ENCODE data around the gene POLR1A.

POLR1A gene

DNA sequence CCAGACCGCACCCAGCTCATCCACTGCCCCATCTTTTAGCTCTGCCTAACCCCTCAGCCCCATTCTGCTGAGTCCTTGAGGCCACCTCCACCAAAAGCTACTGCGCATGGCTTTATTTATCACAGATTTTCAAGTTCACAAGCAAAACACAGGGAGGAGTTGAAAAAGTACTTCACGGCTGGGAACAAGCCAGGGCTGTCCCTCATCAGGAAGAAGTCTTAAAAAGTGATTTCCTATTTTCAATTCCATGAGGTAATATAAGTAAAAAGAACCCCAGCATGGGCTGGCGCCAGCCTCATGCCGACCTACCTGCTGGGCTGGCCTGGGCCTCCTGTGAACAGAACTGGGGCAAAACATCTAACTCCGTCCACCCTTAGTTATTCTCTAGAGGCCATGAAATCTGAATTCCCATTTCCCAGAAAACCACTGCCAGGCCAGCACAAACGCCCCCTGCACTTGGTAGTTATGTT, 69.0 kb downstream of the POLR1A start:
- no peak for DNase-seq

DNA sequence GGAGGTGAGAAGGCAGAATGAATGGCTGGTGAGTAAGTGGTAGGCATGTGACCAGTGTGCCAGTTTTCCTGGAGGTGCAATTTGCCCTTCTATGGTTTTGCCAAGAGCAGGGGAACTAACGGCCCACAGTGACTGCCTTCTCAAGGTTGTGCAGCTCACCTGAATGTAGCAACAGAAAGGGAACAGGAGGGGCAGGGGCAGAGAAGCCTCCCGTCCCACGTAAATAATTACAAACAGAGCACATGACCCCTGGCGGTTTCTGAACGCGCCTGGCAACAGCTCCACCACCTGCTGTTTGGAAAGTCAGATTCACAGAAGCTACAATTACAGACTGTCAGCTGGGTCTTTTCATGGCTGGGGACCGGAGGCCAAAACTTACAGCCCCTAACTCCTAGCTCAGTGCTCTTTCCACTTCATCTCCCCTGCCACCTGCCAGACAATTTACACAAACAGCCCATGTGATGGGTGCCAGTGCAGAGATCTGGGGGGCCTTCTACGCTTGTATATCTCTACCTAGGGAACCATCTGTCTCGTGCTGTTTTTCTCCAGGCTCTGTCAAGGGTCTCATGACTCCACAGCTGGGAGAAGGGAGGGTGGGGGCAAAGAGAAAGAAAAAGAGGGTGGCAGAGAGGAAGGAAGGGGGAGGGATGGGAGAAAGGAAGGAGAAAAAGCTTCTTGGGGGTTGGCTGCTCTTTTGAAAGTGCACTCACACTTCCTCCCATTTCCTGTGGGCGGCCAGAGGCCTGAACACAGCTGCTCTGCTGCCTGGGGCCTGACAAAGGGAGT, 69.6 kb downstream of the POLR1A start:
- peak; percentile 41 to 42 for DNase-seq

DNA sequence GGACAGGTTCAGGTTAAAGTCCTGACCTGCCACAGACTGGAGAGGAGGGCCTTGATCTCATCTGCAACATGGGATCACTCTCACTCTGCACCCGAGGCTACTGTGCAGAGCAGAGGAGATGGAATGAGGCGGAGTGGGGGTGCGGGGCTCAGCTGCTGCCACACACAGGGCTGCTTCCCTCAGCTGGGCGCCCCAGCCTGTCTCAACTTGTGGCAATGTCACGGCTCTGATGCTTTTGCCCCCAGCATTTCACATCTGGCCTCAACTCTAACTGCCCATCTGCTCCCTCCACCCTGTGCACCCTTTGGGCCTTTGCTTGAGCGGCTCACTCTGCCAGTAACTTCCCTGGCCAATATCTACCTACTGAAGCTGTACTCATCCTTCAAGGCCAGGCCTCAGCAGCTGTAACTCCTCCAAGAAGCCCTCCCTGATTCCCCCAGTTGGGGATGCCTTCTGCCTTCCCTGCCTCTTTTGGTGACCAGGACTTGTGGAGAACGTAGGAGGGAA, 70.3 kb downstream of the POLR1A start:
- DNase-seq = no peak

DNA sequence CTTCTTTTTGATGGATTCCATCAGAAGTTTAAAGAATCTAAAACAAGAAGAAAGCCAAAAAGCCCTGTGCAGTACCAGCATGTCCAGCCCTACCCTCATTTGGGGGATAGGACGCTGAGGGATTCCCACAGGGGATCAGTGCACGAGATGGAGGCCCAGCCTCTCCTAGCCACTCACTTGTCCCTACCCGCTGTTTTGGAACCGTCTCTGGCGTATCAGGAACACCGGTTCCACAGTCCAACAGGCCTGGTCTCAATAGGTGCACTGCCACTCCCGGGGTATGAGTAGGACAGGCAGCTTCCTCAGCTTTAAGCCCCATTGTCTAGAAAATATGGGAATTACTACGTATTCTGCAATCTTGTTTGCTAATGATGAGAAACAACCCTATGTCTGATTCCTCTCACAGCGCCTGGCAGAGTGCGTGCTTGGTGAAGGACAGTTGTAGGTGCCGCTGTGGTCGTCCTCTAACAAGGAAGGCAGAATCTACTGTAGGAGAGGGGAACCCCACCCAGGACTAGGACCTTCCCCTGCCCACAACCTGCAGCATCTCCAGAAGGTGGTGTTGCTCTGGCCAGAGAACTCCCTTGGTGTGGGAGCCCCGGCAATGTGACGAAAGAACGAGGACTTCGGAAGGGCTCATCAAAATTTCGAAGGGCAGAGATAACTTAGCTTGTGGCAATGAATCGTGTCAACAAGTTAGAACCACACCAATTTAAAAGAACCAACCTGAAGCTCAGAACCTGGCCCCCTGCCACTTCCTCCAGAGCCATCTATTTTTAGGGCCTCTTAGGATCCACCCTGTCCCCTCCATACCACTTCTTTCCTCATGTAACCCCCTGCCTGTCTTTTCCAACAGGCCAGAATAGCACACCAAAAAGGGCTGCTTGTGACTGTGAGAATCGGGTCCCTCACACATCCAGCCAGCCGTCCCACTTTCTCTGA, 71.7 kb downstream of the POLR1A start:
- DNase-seq = no peak

DNA sequence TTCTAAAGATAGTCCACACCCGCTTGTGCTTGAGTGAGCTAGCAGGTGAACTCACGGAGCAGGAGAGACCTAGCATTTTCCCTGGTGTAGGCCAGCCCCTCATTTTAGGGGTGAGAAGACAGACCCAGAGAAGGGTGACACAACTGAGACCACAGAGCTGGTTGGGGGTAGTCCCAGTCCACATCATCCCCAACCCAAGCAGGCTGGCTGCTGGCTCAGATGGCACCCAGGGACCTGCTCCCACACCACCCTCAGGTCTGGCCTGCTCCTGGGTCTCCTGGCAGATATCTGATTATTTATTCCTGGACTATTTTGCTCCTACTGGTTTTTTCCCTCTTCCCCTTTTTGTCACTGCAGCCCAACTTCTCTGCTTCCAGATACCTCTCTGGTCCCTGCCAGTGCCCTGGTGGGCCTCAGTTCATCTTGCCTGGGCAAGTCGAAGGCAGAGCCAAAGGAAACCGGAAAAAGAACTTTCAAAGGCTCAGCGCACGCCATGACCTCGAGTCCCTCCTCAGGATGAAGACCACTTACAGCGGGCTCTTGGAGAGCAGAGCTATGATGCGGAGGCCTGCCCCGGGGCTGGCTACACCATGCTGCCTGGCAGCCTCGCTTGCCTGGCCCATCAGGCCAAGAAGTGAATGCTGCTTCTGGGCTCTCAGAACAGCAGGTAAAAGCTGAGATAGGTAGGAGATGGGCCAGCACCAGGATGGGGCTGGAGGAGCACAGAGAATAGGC, 72.7 kb downstream of the POLR1A start:
- DNase-seq = no peak

DNA sequence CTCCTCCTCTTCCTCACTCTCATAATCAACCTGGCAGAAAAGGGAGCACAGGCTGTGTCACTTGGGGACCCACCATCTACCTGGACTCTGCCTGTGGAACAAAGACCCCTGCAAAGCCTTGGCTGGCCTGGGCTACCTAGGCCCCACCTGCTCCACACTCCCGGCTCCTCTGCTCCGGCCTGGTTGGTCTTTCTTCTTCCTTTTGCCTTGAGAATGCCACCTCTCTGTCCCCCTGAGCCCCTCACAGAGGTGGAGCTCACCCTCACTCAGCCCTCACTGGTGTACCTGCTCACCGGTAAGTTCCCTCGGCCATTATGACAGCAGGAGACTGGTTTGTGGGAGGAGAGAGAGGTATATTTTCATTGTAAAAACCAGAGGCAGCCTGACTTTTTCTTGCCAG, 74.1 kb downstream of the POLR1A start:
- DNase-seq = no peak

DNA sequence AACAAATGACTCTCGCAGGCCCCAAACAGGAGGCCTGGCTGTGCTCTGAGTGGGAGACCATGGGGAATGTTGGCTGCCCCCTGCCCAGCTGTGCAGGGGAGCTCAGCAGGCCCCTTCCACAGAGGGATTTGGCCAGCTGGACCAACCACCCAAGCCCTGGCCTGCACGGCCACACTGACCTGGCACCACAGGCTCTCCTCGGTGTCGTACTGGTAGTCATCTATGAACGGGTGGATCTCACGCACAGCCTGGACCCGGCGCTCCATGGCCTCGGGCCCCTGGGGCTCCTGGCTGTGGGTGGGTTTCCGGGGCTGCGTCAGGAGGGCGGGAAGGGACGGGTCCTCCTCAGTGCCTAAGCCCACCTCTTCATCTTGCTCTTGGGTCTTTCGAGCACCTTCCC, 74.5 kb downstream of the POLR1A start:
- no peak for DNase-seq

DNA sequence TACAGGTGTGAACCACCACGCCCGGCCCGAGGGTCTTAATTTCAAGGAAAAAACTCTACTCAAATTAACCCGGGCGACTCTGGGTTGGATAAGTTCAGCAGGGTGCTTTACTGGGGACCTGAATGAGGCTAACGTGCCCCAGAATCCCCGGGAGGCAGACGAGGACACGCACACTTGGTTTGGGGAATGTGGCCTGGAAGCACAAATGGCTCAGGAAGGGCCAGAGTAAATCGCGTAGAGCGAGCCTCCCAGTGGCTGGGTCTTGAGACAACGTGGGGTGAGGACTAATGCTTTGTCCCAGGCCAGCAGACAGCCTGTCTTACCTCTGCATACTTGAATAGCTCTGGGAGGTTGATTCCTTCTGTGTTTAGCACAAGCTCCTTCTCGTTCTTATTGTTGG, 75.8 kb downstream of the POLR1A start:
- DNase-seq = no peak

DNA sequence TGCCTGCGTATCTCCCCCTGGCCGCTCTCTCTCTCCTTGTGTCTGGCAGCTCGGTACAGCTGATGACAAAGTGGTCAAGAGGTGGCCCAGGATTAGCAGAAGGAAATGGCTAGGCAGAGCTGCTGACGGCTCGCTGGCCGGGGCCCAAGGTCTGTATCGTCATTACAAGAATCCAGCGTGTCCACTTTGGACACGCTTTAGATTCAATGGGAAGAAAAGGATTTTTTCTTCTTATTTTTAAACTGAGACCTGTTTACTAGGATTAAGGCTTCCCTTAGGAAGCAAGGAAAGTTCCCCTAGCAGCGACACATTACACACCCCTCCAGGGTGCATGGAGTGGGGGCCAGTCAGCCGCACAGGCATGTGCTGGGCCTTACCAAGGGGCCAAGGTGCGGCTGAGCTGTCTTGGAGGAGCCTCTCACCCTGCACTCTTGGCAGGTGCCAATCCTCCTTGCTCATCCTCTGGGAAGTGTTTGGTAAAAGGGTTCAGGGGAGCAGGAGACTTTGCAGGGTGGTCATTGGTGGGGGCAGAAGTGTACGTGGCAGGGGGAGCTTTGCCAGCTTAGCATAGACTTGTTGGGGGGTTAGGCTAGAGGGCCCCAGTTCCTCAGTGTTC, 76.8 kb downstream of the POLR1A start:
- DNase-seq = no peak

DNA sequence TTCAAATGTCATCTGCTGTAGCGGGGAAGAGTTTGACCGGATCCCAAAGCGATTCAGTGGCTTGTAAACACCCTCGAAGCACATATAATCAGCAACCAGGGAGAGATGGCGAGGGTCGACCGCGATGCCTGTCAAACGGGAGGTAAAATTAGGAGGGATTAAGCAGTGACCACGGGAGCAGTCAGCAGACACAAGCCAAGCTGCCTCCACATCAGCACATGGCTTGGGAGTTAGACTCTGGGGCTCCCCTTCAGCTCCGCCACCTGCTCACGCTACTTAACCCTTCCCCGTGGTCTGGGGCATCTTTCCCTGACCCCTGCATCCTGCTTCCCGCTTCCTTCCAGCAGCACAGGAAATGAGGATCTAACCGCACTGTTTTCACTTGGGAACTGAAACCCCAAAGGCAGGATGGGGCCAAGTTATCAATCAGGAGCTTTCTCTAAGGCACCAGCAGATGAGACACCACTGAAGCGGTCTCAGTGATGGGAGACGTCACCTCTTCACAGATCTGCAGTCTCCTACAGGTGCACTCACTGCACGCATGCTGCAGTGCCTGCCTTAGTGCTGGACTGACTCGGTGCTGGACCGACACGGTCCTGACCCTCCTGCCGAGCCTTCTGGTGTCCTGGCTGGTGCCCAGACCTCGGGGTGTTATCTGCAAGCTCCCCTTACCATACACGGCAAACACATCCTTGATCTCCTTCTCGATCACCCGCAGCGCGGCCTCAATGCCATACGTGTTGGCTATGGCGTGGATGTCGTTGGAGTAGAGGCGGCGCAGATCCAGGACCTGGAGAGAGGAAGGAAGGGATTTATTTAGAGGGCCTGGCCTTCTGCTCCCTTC, 77.5 kb downstream of the POLR1A start:
- no peak for DNase-seq

DNA sequence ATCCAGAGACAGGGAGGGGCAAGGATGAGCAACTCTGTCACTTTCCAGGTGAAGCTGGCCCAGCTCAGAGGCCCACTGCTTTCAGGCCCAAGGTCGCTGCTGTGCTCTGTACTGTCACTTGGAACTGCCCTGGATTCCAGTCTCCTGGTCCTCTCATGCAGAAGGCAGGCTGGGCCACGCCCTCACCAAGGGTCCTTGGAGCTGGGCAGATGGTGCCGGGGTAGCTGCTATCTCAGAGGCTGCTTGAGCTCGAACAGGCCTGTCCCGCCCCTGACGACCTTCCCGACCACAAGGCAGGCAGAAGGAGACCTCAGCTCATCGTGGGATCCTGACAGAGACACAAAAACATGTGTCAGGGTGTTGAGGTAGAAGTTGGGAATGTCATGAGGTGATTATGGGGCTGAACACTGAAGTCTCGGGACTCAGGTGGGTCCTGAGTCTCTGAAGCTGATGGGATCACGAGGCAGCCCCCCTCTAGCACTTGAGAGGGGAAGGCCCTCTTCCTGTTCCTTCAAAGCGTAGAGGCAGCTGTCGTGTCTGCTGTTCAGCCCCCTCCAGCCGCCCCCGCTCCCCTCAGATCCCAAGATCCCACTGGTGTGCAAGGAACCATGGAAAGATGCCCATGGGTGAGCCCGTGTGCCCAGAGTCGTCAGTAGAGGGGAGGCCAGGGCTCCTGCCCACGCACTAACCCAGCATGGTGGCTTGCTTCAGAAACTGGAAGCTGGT, 78.3 kb downstream of the POLR1A start:
- no peak for DNase-seq

DNA sequence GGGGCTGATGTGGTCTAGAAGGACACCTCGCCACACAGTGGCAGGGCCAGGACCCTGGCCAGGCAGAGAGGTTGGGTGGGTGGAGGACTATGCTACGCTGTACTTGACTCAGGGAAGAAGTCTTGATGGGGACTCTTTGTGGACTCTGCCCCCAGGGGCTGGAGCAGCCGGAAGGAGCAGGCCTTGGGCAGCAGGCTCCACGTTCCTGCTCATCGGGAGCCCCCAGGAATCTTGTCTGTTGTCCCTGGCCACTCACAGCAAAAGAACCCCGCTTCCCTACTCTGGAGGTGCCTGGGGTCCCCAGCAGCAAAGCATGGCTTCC, 79.0 kb downstream of the POLR1A start:
- no peak for DNase-seq

DNA sequence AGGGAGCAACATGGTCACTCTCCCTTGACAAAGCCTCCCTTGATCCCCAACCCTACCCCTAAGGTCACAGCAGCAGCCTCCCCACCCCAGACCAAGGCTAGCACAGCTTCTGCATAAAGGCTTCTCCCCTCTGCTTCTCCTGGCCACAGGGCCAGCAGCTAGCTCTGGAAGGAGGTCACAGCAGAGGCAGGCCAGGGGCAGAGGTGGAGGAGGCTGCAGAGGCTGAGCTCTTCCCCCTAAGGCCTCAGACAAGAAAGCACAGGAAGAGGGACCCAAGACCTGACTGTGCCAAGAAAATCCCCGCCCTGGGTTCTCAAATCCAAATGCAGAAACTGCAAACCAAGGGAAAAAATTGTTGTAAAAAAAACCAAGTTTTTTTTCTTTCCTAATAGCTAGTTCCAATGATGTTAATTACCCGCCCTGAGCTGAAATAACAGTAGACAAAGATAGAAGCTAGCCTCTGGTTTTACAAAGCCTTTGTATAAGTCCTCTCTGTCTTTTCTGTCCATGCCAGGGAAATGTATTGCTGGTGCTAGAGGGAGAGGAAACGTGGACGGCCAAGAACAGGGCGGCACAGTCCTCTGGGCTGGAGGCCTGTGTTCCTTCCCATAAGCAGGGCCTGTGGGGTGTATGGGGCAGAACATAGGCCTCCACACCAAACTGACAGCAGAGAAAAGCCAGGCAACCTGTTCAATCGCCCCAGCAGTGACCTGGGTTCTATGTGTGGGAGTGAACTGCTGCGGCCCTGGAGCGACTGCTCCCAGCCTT, 79.5 kb downstream of the POLR1A start:
- no peak for DNase-seq

DNA sequence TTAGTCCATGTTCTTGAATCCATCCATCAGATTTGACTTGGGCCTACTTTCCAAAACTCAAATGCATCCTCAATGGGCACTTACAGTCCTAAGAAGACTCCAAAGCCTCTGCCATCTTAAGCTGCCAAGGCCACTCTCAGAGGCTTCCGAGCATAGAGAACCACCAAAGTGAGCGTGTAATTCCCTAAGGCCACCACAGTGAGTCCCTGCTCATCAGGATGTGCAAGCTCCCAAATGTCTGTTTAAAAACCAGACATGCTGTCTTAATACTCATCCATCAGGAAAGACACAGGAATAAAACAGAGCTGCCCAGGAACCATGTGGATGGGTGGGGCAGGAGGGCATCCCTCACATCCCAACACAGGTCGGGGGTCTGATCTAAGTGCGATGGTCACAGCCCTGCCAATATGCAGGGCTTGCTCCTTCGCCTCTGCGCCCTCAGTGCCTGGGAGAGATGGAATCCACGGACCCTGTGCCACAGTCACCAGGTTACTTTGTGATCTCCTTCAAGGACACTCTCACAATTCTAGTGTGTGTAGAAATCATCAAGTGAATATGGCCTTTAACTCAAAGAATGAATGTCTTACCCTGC, 80.4 kb downstream of the POLR1A start:
- DNase-seq = no peak

DNA sequence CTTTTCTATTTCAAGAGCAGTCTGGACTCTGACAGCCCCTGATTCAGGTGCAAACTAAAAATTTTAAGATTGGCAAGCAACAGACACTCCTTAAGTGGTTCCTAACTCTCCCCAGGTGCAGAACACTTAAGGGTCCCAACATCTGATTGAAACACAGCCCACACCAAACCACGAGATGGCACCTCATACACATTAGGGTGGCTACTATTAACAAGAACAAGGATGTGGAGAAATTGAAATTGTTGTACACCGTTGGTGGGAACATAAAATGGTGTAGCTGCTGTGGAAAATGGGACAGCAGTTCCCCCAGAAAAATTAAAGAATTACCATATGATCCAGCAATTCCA, 82.3 kb downstream of the POLR1A start:
- DNase-seq = no peak

DNA sequence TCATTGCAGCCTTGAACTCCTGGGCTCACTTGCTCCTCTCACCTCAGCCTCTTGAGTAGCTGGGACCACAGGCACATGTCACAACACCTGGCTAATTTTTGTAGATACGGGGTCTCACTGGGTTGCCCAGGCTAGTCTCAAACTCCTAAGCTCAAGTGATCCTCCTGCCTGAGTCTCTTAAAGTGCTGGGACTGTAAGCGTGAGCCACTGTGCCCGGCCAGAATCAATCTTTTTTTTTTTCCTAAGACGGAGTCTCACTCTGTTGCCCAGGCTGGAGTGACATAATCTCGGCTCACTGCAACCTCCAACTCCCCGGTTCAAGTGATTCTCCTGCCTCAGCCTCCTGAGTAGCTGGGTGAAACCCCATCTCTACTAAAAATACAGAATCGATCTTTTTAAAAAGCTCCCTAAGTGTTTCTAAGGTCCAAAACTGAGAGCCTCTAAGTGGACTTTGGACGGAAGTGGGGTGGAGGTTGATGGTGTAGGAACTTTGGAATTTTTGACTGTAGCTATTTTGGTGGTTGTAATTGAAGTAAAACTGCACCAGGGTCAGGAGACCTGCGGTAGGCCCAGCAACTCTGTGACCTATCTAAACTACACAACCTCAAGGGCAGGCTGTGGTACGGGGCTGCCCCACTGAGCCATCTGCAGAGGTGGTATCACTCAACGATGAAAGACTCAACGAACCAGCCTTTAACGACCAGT, 82.9 kb downstream of the POLR1A start:
- DNase-seq = no peak

DNA sequence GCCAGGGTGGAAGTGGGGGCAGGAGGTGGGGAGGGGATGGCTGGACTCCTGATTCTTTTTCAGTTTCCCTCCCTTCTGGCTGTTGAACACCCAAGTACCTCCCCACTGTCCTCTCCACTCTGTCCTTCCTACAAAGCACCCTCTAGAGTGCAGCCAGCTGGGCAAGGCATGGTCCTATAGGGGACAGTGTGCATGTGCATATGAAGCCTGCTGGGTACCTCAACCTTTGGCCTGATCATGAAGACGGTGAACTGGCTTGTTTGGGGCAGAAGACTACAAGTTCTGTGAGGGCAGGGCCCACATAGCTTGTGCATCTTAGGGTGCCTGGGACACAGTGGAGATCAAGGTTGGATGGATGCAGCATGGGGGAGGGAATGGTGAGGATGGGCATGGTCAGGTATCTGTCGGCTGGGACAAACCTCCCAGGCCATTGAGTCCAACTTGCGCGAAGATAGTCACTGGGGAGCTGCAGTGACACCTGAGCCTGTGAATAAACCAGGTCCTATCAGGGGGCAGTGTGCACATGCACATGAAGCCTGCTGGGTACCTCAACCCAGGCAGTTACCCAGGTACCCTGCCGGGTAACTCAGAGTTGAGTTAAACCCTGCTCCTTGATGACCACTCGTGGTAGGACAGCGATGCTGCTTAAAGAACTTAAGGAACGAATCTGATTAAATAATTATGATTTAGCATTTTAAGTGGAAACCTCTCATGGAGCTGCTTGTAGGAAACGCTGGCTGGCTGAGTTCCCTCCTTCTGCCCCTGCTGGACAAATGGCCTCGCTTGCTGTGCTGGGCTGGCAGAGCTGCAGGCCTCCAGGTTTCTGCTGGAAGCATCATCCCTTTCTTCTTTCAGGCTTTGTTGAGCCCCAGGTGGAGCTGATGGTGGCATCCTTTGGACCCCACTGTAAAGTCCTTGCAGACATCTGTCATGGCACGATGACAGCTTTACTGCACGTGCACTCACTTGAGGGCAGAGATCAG, 84.0 kb downstream of the POLR1A start:
- no peak for DNase-seq

DNA sequence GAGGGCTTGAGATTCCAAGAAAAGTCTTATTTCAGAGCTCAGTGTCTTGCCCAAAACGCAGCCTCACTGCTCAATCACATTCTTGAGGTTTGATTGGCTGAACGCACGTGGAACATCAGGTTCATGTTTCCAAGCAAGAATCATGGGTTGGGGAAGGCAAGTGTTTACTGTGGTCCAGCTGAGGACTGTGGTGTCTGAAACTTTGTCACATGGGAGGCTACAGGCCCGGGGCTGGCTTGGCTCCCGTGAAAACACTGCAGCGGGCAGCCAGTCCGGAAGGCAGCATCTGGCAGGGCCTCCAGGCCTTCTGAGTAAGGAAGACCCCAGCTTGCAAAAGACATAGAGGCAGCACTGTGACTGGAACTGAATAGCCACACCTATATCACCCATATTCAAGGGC, 84.7 kb downstream of the POLR1A start:
- DNase-seq = no peak
